Natural killer cell (primary cell): ENCODE results near the gene ADAMTSL5. TPM values are rescaled to one million over a fixed set of nuclear protein-coding genes. Genes with fewer than 3 reads are reported as not detected.

Experiments used
- ATAC-seq, 3 donors: fragments of 150-1000 bp in 2 of 3; fragments of 200-7000 bp in 1 of 3; cut with Tn5 transposase; 1 replicate in 1 of 3; 2 replicates in 2 of 3; pipeline ENCODE4 v1.10.0; 2021; ENCODE audit warnings: mild to moderate bottlenecking in 2 of 3, moderate library complexity in 2 of 3
- DNase-seq, 2 donors: peaks; one replicate each; pipeline versions ENCODE4 v3.0.0 to v3.0.0-alpha.2; 2013 to 2021; ENCODE audit warnings: mixed read lengths in 1 of 2
- H3K27ac ChIP-seq: one replicate; pipeline ENCODE4 v1.5.1; 2013; ENCODE audit warnings: mild to moderate bottlenecking, low read length
- H3K27me3 ChIP-seq: one replicate; pipeline ENCODE4 v1.6.1; 2013; ENCODE audit warnings: low read length; ENCODE audit not compliant: control insufficient read depth, insufficient read depth
- H3K36me3 ChIP-seq: one replicate; pipeline ENCODE4 v1.6.1; 2013; ENCODE audit warnings: low read length; ENCODE audit not compliant: control insufficient read depth, insufficient read depth
- H3K4me1 ChIP-seq: one replicate; pipeline ENCODE4 v1.6.1; 2013; ENCODE audit warnings: low read length; ENCODE audit not compliant: control insufficient read depth, insufficient read depth
- H3K4me3 ChIP-seq: one replicate; pipeline ENCODE4 v1.5.1; 2013; ENCODE audit warnings: low read length
- H3K9me3 ChIP-seq: one replicate; pipeline ENCODE4 v1.6.1; 2013; ENCODE audit warnings: low read length; ENCODE audit not compliant: control insufficient read depth, insufficient read depth
- H3K27ac Mint-ChIP-seq, 2 donors: one replicate each; pipeline ENCODE4 v1.8.0; 2022; ENCODE audit warnings: mild to moderate bottlenecking in 2 of 2, mixed read lengths in 2 of 2, moderate library complexity in 1 of 2
- H3K27me3 Mint-ChIP-seq, 2 donors: one replicate each; pipeline ENCODE4 v1.8.0; 2022; ENCODE audit warnings: low read depth in 2 of 2, mixed read lengths in 2 of 2
- H3K36me3 Mint-ChIP-seq: one replicate; pipeline ENCODE4 v1.8.0; 2022; ENCODE audit warnings: mixed read lengths
- H3K4me1 Mint-ChIP-seq, 2 donors: one replicate each; pipeline ENCODE4 v1.8.0; 2022; ENCODE audit warnings: mixed read lengths in 2 of 2
- H3K4me3 Mint-ChIP-seq: one replicate; pipeline ENCODE4 v1.8.0; 2022; ENCODE audit warnings: mild to moderate bottlenecking, moderate library complexity, mixed read lengths
- H3K9me3 Mint-ChIP-seq, 2 donors: one replicate each; pipeline ENCODE4 v1.8.0; 2022; ENCODE audit warnings: mixed read lengths in 2 of 2
- WGBS: methylation state at CpG from one replicate; pipeline ENCODE4 v1.1.7; 2013; ENCODE audit warnings: missing lambda C conversion rate; ENCODE audit not compliant: insufficient coverage; 5-methylcytosine and 5-hydroxymethylcytosine counted together
- intact Hi-C: fragments of 100-400 bp; cut with micrococcal nuclease; formaldehyde crosslinking; loops from one replicate; pipeline ENCODE4 v1.14.2; 2022
- total RNA-seq, 4 donors: library from RNA; stranded (reverse); fragments of 120-200 nt in 1 of 4; gene quantifications; one replicate each; pipeline versions ENCODE4 v1.2.3 to v1.2.4, GENCODE V29; 2013 to 2022
- TF ChIP-seq, protein P1 (sequence below): fragments of 200-600 bp; IDR thresholded peaks from one replicate; pipeline ENCODE4 v1.8.0; 2022; ENCODE audit warnings: antibody characterized with exemption

Gene ADAMTSL5
- total RNA-seq, 3 donors from 2014 or later (not counting 1 experiment from before 2014, with no cell fraction given), result 0.70 to 2.5 (median 1.0) TPM

DNA sequence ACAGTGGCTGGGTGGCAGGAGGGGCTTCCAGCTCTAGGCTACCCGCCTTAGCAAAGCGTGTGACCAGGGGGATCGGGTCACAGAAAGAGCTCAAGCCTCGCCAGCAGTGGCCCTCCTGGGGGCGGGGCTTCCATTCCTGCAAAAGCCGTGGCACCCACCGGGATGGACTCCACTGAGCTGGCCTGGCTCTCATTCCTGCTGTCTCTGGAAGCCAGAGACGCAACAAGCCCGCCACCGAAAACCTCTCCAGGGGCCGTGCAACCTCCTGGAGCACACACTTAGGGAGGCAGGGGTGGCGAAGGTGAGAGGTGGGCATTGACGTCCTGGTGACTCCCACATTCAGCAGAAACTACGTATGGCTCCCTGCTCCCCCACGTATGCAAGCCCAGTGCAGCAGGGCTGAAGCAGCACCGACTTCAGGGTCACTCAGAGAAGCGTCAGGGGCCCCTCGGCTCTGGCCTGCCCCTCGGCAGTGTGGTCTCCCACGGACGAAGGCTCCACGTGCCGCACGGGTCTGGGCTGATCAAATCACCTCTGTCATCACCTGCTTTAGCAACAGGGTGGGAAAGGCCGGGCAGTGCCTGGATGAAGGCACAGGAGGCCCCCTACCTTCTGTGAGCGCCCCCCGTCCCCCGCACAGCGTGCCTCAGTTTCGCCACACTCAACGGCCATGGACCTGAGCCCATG, 36.9 kb downstream of the ADAMTSL5 start:
- Histone ChIP-seq H3K9me3 (no peaks in the 10 kb centered on the region), H3K36me3 (peaks cover 2% of the 10 kb centered on the region), H3K4me1 (peaks cover 46% of the 10 kb centered on the region), H3K27me3 (peaks cover 12% of the 10 kb centered on the region), H3K27ac (no peak overlapping the region), H3K4me3 (no peak overlapping the region)
- ATAC-seq, result no peak
- no peaks in the 10 kb centered on the region for H3K9me3 Mint-ChIP-seq
- H3K27ac Mint-ChIP-seq, result no peak overlapping the region
- peaks cover 9 to 37% of the 10 kb centered on the region in 2 donors for H3K4me1 Mint-ChIP-seq
- no peaks in the 10 kb centered on the region for H3K36me3 Mint-ChIP-seq
- no peak overlapping the region for H3K4me3 Mint-ChIP-seq
- intact Hi-C loops, result no loop called here
- H3K27me3 Mint-ChIP-seq, result peaks cover 0 to 2% of the 10 kb centered on the region in 2 donors
- 96% methylated on average over 31 of the region's 31 CpGs for WGBS
- DNase-seq, result no peak
- TF ChIP-seq, protein P1, sequence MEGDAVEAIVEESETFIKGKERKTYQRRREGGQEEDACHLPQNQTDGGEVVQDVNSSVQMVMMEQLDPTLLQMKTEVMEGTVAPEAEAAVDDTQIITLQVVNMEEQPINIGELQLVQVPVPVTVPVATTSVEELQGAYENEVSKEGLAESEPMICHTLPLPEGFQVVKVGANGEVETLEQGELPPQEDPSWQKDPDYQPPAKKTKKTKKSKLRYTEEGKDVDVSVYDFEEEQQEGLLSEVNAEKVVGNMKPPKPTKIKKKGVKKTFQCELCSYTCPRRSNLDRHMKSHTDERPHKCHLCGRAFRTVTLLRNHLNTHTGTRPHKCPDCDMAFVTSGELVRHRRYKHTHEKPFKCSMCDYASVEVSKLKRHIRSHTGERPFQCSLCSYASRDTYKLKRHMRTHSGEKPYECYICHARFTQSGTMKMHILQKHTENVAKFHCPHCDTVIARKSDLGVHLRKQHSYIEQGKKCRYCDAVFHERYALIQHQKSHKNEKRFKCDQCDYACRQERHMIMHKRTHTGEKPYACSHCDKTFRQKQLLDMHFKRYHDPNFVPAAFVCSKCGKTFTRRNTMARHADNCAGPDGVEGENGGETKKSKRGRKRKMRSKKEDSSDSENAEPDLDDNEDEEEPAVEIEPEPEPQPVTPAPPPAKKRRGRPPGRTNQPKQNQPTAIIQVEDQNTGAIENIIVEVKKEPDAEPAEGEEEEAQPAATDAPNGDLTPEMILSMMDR, result no peak

DNA sequence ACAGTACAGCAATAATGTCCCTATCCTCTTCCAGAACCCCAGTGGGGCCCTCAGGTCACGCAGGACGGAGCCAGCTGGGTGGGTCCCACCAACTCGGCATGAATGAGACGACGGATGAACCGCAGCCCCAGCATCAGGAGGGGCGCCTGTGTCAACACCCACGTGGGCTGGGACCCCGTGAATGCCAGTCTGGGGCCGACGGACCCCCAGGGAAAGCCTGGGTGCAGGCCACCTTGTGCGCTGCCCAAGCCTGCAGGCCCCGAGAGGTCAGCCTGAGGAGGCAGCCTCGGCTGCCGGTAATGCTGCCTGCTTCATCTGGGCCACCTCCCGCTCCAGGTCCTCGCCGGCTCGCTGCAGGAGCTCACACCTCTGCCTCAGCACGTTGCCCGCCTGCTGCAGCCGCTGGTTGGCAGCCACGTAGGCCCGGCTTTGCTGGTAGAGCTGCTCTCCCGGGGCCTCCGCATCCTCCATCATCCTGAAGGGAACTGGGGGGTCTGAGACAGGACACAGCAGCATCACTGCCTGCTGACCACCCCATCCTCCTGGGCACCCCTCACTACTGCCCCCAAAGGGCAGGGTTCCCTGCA, 38.0 kb downstream of the ADAMTSL5 start:
- intact Hi-C loops, result no loop called here
- no peaks in the 10 kb centered on the region for H3K9me3 Mint-ChIP-seq
- peaks cover 17% of the 10 kb centered on the region for H3K27me3 ChIP-seq
- H3K27me3 Mint-ChIP-seq, result peaks cover 0 to 5% of the 10 kb centered on the region in 2 donors
- TF ChIP-seq, protein P1, result no peak
- no peaks in the 10 kb centered on the region for H3K9me3 ChIP-seq
- H3K4me1 ChIP-seq, result peaks cover 55% of the 10 kb centered on the region
- ATAC-seq (no peak), DNase-seq (no peak)
- peaks cover 2% of the 10 kb centered on the region for H3K36me3 ChIP-seq
- no peaks in the 10 kb centered on the region for H3K36me3 Mint-ChIP-seq
- 95% methylated on average over 26 of the region's 26 CpGs for WGBS
- peak overlapping the region; percentile 9 for H3K4me3 Mint-ChIP-seq
- peaks cover 9 to 36% of the 10 kb centered on the region in 2 donors for H3K4me1 Mint-ChIP-seq
- H3K4me3 ChIP-seq, result no peak overlapping the region
- H3K27ac Mint-ChIP-seq, result no peak overlapping the region
- H3K27ac ChIP-seq, result no peak overlapping the region

DNA sequence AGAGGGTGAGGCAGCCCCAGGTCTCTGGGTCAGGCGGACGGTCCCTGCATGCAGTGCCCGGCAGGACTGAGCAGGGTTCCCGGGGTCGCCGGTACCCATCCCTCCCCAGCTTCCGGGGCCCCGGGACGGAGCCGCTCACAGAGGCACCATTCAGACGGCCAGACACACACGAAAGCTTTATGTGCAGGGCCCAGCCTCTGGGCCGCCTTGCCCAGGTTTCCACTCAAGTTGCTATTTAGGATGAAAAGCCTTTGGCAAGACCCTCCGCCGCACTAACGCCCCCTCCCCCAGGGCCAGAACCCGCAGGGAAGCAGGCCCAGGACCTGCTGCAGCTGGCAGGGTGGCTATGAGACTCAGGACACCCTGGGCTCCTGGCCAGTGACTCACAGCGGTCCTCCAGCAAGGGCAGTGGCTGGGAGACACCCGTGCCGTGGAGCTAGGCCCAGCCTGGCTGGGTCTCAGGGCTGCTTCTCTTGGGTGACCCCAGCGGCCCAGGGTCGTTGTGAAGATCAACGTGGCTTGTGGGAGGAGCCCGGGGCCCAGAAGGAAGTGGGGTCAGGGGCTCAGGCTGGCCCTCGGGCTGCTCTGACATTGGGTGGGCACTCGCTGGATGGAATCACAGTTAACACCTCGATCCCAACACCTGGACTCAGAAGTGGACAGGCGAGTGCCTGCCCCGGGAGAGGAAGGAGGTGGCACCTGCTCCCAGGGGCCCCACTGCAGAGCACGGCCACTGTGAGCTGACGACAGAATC, 38.6 kb downstream of the ADAMTSL5 start:
- intact Hi-C loops, result no loop called here
- WGBS, result 89% methylated on average over 31 of the region's 31 CpGs

More for the DNA sequence above, 38.6 kb downstream of the ADAMTSL5 start:
- peaks cover 0 to 5% of the 10 kb centered on the region in 2 donors for H3K27me3 Mint-ChIP-seq
- no peak for DNase-seq
- peaks cover 5 to 33% of the 10 kb centered on the region in 2 donors for H3K4me1 Mint-ChIP-seq
- ATAC-seq, result no peak
- H3K27ac Mint-ChIP-seq, result no peak overlapping the region
- peaks cover 2% of the 10 kb centered on the region for H3K36me3 ChIP-seq
- H3K4me3 ChIP-seq, result no peak overlapping the region
- H3K27ac ChIP-seq, result no peak overlapping the region
- H3K4me3 Mint-ChIP-seq, result peak overlapping the region; percentile 9
- H3K4me1 ChIP-seq, result peaks cover 51% of the 10 kb centered on the region
- no peaks in the 10 kb centered on the region for H3K9me3 ChIP-seq
- H3K9me3 Mint-ChIP-seq, result no peaks in the 10 kb centered on the region
- TF ChIP-seq, protein P1, result no peak
- no peaks in the 10 kb centered on the region for H3K36me3 Mint-ChIP-seq
- H3K27me3 ChIP-seq, result peaks cover 17% of the 10 kb centered on the region
